ENCODE data around the gene ARHGAP23. TPM values are rescaled to one million over a fixed set of nuclear protein-coding genes. Genes with fewer than 3 reads are reported as not detected.

Gene ARHGAP23
- polyA plus RNA-seq, 3 donors = 0.03 to 0.21 (median 0.09) TPM

- DNase-seq = no peak
- H3K79me2 ChIP-seq (ENCODE audit: insufficient read depth, low read length) = no peaks in the 10 kb centered on the region
- TF ChIP-seq CTCF (IDR thresholded peaks at IDR 0.05) = no peak
- WGBS (ENCODE audit: insufficient coverage) = 73% methylated on average over 6 of the region's 8 CpGs
- Mint-ChIP-seq H3K36me3 (no peaks in the 10 kb centered on the region), H3K9me3 (peaks cover 0 to 2% (median 0%) of the 10 kb centered on the region in 7 donors), H3K27me3 (ENCODE audit: low read depth in 3 of 3) (peaks cover 7 to 12% (median 12%) of the 10 kb centered on the region in 3 donors), H3K4me3 (no peak overlapping the region), H3K4me1 (no peaks in the 10 kb centered on the region), H3K27ac (no peak overlapping the region)
- H3K4me1 ChIP-seq (ENCODE audit: control insufficient read depth in 1 of 2, insufficient read depth in 2 of 2, low read length in 2 of 2) = no peaks in the 10 kb centered on the region
- H3K4me3 ChIP-seq (replicated peaks in 1 of 3; ENCODE audit: low read depth in 2 of 3, low read length in 3 of 3) = no peak overlapping the region
- H3K9me3 ChIP-seq (replicated peaks in 1 of 2; ENCODE audit: control insufficient read depth in 1 of 2, insufficient read depth in 1 of 2, low read length in 2 of 2) = no peaks in the 10 kb centered on the region
- no peaks in the 10 kb centered on the region for H3K27me3 ChIP-seq (ENCODE audit: control insufficient read depth in 2 of 2, insufficient read depth in 2 of 2, low read length in 2 of 2)
- H2AFZ ChIP-seq (ENCODE audit: insufficient read depth, low read depth, low read length, poor library complexity, severe bottlenecking) = no peak overlapping the region
- H3K36me3 ChIP-seq (replicated peaks in 1 of 2; ENCODE audit: control insufficient read depth in 1 of 2, insufficient read depth in 2 of 2, low read length in 2 of 2) = no peaks in the 10 kb centered on the region
- H4K20me1 ChIP-seq (ENCODE audit: insufficient read depth, low read length) = no peaks in the 10 kb centered on the region
- no peak overlapping the region for H3K4me2 ChIP-seq (replicated peaks; ENCODE audit: extremely low read depth, low read length, poor library complexity, severe bottlenecking)
- H3K9ac ChIP-seq (ENCODE audit: insufficient read depth, low read length, poor library complexity, severe bottlenecking) = no peak overlapping the region
- intact Hi-C loops (cut with micrococcal nuclease) = no loop called here
- no peak overlapping the region for H3K27ac ChIP-seq (ENCODE audit: low read depth in 1 of 2, low read length in 2 of 2)
Observed at GRCh38 chr17:38542286-38542685, 114.0 kb downstream of the ARHGAP23 start.

DNA sequence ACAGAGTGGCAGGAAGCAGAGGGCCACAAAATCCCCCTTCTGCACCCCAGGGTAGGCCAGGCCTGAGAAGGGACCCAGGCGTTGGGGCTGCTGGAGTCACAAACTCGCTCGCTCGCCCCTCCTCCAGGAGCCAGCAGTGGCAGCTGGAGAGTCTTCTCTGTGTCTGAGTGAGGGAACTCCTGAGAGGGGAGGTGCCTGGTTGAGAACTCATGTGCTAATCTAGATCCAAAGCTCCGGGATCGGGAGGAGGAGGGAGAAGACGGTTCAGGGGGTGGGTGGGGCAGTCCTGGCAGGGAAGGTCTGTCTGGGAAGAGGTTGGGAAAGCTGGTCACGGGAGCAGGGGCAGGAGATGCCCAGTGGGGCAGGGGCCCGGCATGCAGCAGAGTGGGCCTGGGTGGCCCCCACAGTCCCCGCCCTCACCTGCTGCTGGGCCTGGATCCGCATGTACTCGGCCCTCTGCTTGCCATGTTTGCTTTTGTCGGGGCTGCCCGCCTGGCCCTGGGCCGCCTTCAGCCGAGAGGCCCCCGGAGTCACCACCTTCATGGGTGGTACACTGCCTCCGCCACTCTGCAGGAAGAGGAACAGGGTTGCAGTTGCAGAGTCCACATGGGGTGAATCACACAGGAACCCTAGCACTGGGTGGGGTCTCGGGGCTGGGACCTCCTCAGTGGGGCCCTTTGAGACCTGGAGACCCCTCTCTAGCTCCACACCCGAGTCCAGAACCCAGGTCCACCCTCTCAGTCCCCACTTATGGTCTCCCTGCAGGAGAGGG, 115.3 kb downstream of the ARHGAP23 start:
- no peaks in the 10 kb centered on the region for H3K36me3 Mint-ChIP-seq
- H3K9me3 ChIP-seq (replicated peaks in 1 of 2; ENCODE audit: control insufficient read depth in 1 of 2, insufficient read depth in 1 of 2, low read length in 2 of 2) = no peaks in the 10 kb centered on the region
- no peak overlapping the region for H3K27ac Mint-ChIP-seq
- no peak overlapping the region for H3K4me3 ChIP-seq (replicated peaks in 1 of 3; ENCODE audit: low read depth in 2 of 3, low read length in 3 of 3)
- intact Hi-C loops (cut with micrococcal nuclease) = no loop called here
- whole genome bisulfite sequencing (ENCODE audit: insufficient coverage) = 87% methylated on average over 18 of the region's 20 CpGs
- H3K4me1 Mint-ChIP-seq = no peaks in the 10 kb centered on the region
- TF ChIP-seq CTCF (IDR thresholded peaks at IDR 0.05) = no peak
- H3K9ac ChIP-seq (ENCODE audit: insufficient read depth, low read length, poor library complexity, severe bottlenecking) = no peak overlapping the region
- no peak for DNase-seq
- no peaks in the 10 kb centered on the region for H3K79me2 ChIP-seq (ENCODE audit: insufficient read depth, low read length)
- no peaks in the 10 kb centered on the region for H3K27me3 ChIP-seq (ENCODE audit: control insufficient read depth in 2 of 2, insufficient read depth in 2 of 2, low read length in 2 of 2)
- H2AFZ ChIP-seq (ENCODE audit: insufficient read depth, low read depth, low read length, poor library complexity, severe bottlenecking) = no peak overlapping the region
- no peak overlapping the region for H3K4me2 ChIP-seq (replicated peaks; ENCODE audit: extremely low read depth, low read length, poor library complexity, severe bottlenecking)
- H4K20me1 ChIP-seq (ENCODE audit: insufficient read depth, low read length) = no peaks in the 10 kb centered on the region
- H3K4me3 Mint-ChIP-seq = no peak overlapping the region
- H3K36me3 ChIP-seq (replicated peaks in 1 of 2; ENCODE audit: control insufficient read depth in 1 of 2, insufficient read depth in 2 of 2, low read length in 2 of 2) = no peaks in the 10 kb centered on the region
- peaks cover 7 to 19% (median 12%) of the 10 kb centered on the region in 3 donors for H3K27me3 Mint-ChIP-seq (ENCODE audit: low read depth in 3 of 3)
- no peak overlapping the region for H3K27ac ChIP-seq (ENCODE audit: low read depth in 1 of 2, low read length in 2 of 2)
- no peaks in the 10 kb centered on the region for H3K4me1 ChIP-seq (ENCODE audit: control insufficient read depth in 1 of 2, insufficient read depth in 2 of 2, low read length in 2 of 2)
- H3K9me3 Mint-ChIP-seq = peaks cover 0 to 2% (median 0%) of the 10 kb centered on the region in 7 donors
